ENCODE measurements around the gene LOC128125822.
A peak's percentile ranks its signal among the peaks of the same experiment; 100 is the strongest.

Gene LOC128125822

GRCh38 chr6:63556369-63556768 lies 15.9 kb upstream of the LOC128125822 start:
- no peak for DNase-seq (ENCODE audit: low spot score)

GRCh38 chr6:63558278-63558677 lies 14.0 kb upstream of the LOC128125822 start:
- no peak for DNase-seq (ENCODE audit: low spot score)

DNA sequence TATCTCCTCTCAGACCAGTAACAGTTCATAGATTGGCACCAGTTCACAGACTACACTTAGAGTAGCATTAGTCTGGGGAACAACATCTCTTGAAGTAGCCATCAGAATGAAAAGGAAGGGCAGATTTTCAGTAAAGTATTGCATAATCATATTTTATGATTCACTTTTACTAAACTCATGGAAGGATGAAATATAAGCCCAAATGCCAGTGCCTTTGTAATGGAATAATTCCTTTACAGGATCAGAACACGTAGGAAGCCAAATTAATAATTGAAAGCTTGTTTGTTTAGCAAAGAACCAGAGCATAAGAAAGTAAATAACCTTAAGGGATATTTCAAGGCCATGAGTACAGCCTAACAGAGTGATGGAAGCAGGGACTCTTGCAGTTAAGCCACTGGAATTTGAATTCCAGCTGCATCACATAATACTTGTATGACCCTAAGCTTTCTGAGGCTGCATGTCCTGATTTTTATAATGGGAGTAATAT lies 11.4 kb upstream of the LOC128125822 start:
- no peak for DNase-seq (ENCODE audit: low spot score)

DNA sequence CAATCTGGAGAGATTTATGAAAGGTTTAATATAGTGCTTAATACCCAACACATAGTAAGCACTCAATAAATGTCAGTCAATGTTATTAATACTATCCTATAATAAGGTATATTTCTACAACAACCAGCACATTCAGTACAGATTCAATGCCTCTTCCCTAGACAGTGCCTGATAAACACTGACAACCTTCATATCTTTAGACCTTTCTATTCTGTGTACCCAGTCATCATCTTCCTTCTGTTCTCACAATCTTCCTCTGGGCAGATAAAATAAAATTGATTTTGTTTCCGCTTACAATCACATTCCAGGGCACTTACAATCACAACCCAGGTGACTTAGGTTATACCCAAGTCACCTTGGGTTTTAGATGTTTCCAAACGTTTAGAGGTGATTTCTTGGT lies 11.0 kb upstream of the LOC128125822 start:
- DNase-seq (ENCODE audit: low spot score) = no peak

DNA sequence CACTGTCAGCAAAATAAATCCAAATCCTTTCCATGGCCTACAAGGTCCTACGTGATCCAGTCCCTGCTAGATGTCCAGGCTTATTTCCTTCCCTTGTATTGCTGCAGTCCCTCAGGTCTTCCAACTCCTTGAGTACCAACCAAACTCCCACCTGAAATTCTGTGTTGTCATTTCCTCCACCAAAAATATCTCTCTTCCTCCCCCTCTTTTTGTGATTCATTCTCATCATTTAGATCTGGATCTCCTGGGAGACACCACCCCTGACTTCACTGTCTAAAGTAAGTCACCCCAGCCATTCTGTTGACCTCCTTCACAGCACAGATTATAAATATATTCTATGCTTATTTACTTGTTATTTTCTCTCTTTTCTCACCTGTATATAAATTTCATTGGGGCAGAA lies 9.0 kb upstream of the LOC128125822 start:
- no peak for DNase-seq (ENCODE audit: low spot score)

- DNase-seq (ENCODE audit: low spot score) = no peak
Observed at GRCh38 chr6:63565058-63565726, 7.1 kb upstream of the LOC128125822 start.

DNA sequence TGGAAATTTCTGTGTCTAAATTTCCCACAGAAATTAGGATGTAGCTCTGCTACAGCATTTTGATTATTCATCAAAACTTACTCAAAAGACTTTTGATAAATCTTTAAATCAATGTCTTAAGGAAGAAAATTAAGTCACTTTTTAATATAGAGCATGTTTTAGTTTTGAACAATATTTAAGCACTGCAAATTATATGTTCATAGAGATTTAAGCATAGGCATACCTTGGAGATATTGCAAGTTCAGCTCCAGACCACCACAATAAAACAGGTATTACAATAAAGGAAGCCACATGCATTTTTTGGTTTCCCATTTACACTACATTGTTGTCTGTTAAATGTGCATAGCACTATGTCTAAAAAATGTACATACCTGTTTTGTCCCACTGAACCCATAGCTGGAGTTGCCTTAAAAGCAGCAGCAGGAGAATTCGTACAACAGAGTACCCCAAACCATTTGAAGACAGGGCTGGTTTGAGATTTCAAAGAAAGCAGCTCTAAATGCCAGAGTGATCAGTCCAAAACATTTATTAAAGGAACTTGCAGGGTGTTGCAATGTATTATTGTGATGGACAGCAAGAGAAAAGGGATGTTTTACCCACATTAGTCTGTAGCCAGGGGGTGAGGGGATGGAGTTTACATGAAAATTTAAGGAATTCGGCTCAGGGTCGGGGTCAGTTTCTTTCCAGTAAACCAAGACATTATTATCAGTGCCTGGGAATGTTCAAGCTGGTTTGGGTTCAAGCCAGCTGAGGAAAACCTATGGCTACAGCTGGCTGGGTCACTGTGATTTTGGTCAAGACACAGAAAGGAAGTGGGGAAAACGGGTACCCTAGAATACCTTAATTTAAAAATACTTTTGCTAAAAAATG lies 6.3 kb upstream of the LOC128125822 start:
- DNase-seq (ENCODE audit: low spot score) = no peak

- no peak for DNase-seq (ENCODE audit: low spot score)
Observed at GRCh38 chr6:63567966-63568365, 4.3 kb upstream of the LOC128125822 start.

DNA sequence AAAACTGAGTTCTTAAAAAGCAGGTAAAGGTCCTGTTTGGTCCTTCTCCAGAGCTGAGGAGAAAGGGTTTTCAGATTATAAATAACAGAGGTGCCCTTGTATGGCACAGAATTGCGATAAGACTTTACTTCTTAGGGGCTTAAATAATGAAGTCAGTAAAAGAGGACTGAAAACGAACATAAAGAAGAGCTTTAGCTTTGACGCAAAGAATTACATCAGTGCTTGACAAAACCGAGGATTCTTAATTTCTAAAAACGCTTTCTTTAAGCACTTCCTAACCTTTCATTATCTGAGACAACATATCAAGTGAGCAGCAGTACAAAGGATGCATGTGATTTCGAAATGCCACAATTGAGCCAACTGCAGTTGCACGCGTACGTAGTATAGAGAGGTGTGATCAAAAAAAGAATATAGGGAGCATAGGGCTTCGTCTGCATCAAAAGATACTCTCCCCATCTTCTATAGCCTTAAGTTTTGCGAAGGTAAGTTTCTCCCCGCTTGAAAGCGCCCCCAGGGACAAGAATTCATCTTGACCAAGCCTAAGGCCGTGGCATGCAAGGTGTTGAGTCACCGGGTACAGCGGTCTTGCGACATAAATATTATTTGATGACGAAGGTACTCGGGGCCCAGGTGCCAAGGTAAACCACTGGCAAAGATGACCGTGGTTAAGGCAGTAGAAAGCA lies 778 bp upstream of the LOC128125822 start:
- DNase-seq (ENCODE audit: low spot score) = peak; percentile 78

GRCh38 chr6:63572747-63573075 lies 431 bp downstream of the LOC128125822 start:
- no peak for DNase-seq (ENCODE audit: low spot score)

GRCh38 chr6:63573076-63573898 lies 1.0 kb downstream of the LOC128125822 start:
- peak; percentile 93 for DNase-seq (ENCODE audit: low spot score)

GRCh38 chr6:63573899-63574553 lies 1.7 kb downstream of the LOC128125822 start:
- DNase-seq (ENCODE audit: low spot score) = no peak

DNA sequence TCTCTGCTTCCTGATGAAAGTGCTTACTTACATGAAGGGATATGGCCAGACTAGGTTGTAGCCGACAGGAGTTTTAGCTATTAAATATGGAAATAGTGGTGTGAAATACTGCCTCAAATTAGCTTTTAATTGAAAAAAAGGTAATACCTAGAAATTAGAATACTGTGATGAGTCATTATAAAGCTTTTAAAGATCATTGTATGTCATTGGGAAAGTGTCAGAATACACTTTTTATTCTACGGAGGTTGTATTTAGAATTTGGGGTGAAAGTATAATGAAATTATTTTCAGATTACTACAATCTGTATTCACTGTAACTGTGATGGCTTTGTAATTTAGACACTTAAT lies 2.2 kb downstream of the LOC128125822 start:
- no peak for DNase-seq (ENCODE audit: low spot score)

DNA sequence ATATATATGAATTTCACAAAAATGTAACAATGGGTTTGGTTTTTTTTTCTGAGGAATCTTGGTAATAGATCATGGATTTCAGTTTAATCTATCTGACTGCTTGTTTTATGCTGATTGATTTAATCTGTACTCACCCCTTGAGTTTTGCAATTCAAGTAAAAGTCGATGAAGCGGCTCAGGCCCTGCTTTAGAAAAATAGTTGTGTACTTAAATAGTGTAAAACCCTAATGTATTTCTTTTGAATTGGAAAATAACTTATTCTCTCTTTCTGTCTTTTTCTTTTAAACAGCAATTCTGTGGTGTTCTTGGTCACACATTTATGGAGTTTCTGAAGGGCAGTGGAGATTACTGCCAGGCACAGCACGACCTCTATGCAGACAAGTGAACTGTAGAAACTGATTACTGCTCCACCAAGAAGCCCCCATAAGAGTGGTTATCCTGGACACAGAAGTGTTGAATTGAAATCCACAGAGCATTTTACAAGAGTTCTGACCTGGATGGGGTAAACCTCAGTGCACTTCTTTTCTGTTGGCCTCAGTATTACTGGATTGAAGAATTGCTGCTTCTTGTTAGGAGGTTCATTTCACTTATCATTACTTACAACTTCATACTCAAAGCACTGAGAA lies 4.0 kb downstream of the LOC128125822 start:
- no peak for DNase-seq (ENCODE audit: low spot score)

GRCh38 chr6:63576985-63577712 lies 4.9 kb downstream of the LOC128125822 start:
- no peak for DNase-seq (ENCODE audit: low spot score)

DNA sequence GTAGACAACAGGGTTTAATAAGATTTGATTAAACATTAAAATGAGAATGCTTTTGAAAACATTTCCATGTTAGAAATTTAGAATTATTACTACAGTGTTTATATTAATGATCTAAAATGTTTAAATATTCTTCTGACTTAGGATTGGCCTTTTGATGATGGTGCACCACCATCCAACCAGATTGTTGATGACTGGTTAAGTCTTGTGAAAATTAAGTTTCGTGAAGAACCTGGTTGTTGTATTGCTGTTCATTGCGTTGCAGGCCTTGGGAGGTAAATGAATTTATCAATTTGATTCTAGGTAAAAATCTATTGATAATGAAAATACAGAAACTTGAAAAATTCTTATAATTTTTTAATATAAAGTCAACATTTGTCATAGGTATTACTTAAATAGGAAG lies 6.5 kb downstream of the LOC128125822 start:
- no peak for DNase-seq (ENCODE audit: low spot score)

GRCh38 chr6:63579937-63580703 lies 7.8 kb downstream of the LOC128125822 start:
- DNase-seq (ENCODE audit: low spot score) = no peak

- no peak for DNase-seq (ENCODE audit: low spot score)
Observed at GRCh38 chr6:63580704-63580961, 8.4 kb downstream of the LOC128125822 start.

GRCh38 chr6:63581355-63582013 lies 9.2 kb downstream of the LOC128125822 start:
- no peak for DNase-seq (ENCODE audit: low spot score)

Data from ureter (tissue), 1 donor.